Stimulated activated CD8-positive, alpha-beta memory T cell treated with anti-CD3 and anti-CD28 coated beads, Interleukin-7, amount 100 ng/mL, for 1 hour (primary cell): Measurements from ENCODE around the gene ATXN1.

Source experiments
- DNase-seq, 2 donors: peaks; one replicate each; pipeline ENCODE4 v3.0.0-alpha.2; 2020; ENCODE audit warnings: low read depth in 2 of 2

Gene ATXN1

DNA sequence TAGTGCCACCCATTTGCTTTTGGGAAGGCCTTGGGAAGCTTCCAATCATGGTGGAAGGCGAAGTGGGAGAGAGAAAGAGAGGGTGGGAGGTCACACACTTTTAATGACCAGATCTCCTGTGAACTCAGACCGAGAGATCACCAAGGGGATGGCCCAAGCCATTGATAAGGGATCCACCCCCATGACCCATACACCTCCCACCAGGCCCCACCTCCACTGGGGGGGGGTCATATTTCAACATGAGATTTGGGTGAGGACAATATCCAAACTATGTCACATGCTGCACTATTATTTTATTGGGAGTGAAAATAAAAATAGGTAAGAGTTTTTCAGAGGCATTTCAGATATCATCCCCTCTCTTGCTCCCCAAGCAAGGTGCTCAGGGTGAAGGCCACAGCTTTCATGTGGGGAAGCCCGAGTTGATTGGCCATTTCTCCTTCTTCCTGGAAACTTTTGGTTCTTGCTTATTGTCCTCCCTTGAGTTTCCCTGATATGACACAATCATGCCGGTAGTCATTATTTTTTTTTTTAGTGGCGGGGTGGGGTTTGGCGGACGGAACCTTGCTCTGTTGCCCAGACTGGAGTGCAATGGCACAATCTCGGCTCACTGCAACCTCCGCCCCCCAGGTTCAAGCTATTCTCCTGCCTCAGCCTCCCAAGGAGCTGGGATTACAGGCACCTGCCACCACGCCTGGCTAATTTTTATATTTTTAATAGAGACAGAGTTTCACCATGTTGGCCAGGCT, 507.7 kb downstream of the ATXN1 start:
- no peak for DNase-seq

DNA sequence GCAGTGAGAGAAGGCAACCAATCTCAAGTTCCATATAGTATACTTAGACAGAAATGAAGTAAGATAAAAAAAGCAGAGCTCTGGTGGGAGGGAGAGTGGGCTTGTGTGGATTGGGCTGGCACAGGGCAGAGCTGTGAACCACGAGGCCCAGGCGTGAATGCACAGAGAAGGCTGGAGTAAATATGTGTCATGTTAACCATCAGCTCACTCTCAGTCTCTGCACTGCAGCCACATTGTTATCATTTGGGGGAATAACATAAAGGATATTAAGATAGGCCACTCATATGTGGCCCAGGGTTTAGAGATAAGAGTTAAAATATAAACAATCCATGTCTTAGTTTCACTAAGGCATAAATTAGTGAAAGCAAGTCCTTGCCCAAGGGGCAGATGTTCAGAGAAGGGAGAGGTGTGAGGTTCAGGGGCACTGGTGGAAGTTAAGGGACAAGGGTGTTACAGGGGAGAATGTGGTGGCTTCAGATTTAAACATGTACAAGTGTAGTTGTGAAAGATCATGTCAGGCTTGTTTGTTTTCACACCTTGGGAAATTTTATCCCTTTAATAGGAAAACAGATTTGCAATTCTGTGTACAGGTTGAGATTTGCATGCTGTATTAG, 508.5 kb downstream of the ATXN1 start:
- DNase-seq = no peak

DNA sequence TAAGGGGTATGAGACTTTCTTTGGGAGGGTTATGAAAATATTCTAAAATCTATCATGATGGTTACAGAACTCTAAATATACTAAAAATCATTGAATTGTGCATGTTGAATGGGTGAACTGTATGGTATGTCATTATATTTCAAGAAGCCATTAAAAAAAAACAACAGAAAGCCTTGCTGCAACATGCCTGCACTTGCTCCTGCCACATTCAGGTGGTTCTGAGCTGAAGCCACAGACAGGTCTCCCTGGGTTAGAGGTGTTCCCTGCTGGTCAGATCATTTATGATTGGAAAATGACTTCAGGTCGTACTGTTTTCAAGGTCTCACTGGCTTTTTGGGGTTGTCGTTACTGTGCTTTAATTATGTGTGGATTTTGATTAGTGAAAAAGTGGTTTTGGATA, 509.6 kb downstream of the ATXN1 start:
- no peak for DNase-seq

DNA sequence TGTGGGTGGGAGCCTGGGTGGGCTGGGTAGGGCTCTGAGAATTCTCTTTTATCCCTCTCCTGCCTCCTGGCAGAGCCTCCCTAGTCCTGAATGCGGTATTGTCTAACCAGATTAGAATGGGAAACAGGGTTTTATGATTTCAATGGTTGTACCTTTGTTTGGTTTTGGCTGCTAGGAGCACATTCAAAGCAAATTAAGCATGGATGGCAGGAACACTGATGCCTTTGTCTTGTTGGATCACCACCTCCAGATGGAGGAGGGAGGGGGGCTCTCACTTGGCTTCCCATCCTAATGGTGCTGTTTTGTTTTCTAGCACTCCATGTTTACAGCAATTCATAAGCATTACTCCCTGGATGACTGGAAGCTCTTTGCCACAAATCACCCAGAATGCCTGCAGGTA, 511.3 kb downstream of the ATXN1 start:
- DNase-seq = no peak
